ENCODE measurements around the gene HCK.

GRCh38 chr20:32021091-32021490 lies 31.0 kb upstream of the HCK start:
- no peak for TF ChIP-seq POLR2A (IDR thresholded peaks at IDR 0.05)
- TF ChIP-seq CTCF (IDR thresholded peaks at IDR 0.05): no peak

Data from Peyer's patch (tissue), 4 donors.